NOMO-1 (cell line): ENCODE results near the gene TK2.
A peak's percentile ranks its signal among the peaks of the same experiment; 100 is the strongest.
"Not testable (repeated sequence)": the region's sequence is repeated elsewhere in the genome, so short reads cannot be mapped to it uniquely, and the experiment has no call there.

Experiments
- DNase-seq, 2 experiments: peaks; one replicate each; lab custom pipeline; 2025; ENCODE audit not compliant: unreplicated experiment in 2 of 2; lab: John Stamatoyannopoulos, UW

TK2 gene

GRCh38 chr16:66521252-66521713, 28.6 kb downstream of the TK2 start:
- DNase-seq, result no peak

DNA sequence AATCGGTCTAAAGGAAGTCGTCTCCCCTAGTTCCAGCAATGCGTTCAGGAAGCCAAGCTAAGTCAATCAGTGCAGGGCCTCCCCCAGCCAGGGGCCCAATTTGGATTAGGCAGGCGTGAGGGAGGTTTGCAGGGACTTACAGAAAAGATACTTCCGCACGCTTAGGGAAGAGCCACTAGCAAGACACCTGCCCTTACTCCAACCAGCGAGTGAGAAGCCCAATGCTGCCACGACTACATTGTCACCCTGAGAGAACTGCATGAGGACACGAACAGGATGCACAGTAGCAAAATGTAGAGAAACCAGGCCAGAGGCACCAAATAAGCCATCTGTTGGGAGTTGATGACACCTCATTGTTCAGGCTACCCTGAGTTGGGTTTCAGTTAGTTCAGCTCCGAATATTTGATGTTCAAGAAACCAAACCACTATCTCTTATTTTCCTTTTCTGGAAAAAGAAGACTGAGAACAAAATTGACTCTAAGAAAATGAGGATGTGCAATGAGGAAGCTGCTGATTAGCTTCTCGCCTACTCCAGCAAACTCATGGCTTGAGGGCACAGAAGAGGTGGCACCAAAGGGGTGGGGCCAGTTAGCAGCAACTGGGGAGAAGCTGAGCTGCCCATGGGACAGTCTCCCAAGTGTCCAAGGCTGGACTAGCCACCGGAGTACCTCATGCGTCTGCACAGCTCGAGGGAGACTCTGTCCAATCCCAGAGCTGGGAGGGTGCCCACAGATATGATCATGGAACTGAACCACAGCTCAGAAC, 29.3 kb downstream of the TK2 start:
- peak; percentile 43 to 74 for DNase-seq

DNA sequence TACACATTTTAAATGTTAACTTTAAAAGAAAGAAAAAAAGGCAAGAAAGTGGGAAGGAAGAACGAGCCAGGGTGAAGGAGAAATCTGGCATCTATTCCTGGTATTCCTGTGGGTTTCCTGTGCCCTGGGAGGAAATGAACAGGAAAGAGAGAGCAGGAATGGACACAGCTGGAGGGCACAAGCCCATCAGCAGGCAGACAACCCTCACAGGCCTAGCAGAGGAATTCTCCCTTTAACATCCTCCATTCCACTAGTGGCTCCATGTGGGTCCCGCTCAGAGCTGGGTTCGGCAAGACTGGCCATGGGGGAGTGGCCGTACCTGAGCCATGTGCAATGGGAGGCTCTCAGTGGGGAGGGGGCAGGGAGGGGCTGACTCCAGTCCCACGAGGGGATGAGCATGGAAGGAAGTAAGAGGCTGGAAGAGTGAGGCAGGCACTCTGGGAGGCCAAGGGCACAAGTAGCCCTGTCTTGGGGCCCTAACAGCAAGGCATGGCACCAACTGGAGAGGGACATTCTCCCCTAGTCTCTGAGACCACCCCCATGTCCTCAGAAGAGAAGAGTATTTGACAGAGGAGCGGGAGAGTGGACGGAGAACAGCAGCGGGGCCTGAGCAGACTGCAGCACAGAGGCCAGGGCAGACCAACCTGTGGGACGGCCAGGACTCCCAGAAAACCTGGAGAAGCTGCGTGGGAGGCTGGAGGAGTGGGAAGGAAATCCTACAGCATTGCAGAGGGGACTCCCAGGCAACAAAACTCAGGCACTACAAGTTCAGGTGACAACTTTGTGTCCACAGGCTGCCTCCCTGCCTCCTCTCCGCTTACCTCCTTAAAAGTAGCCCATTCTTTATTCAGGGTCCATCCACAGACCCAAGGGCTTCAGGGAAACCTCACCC, 30.2 kb downstream of the TK2 start:
- DNase-seq, result no peak

- DNase-seq, result no peak
Measured at GRCh38 chr16:66517586-66518263, 32.2 kb downstream of the TK2 start.

- peak; percentile 99 for DNase-seq
Measured at GRCh38 chr16:66516808-66517585, 32.9 kb downstream of the TK2 start.

GRCh38 chr16:66516509-66516807, 33.5 kb downstream of the TK2 start:
- DNase-seq, result peak in 1 of 2 experiments; percentile 54

DNA sequence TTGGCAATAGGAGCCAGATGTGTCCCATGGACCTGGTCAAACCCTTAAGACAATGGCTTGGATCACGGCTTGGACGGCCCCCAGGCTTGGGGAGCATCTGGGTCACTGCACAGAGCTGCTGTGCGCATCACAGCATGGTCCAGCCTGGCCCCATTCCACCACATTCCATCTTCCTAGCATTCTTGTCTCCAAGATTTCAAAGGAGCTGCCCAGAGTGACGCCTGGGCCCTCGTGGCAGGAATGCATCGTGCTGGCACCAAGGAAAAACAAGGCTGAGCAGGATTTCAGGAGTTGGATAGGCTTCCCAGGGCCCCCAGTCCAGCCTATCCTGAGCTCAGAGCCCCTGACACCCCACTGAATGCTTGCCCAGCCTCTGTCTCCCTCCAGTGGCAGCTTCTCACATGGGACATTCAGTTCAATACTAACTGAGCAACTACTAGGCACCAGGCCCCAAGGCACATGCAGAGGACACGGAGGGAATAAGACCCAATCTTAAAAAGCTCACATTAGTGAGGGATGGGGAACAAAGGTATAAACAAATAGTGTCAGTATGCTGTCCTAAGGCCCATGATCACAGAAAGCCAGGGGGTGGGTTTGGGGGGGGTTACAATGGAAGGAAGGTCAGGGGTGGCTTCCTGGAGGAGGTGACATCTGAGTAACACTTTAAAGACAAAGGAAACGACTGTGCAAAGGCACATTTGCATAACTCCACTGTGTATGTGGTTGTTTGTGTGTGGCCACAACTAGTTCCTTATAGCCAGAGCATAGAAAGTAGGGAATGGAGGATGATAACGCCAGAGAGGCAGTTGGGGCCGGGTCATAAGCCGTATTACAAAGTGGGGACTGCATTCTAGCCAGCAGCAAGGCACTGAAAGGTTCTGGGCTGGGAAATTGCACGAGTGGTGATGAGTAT, 34.1 kb downstream of the TK2 start:
- DNase-seq, result peak; percentile 31 to 40

GRCh38 chr16:66514980-66515595, 34.8 kb downstream of the TK2 start:
- not testable (repeated sequence) for DNase-seq

GRCh38 chr16:66514391-66514790, 35.5 kb downstream of the TK2 start:
- DNase-seq, result not testable (repeated sequence)

DNA sequence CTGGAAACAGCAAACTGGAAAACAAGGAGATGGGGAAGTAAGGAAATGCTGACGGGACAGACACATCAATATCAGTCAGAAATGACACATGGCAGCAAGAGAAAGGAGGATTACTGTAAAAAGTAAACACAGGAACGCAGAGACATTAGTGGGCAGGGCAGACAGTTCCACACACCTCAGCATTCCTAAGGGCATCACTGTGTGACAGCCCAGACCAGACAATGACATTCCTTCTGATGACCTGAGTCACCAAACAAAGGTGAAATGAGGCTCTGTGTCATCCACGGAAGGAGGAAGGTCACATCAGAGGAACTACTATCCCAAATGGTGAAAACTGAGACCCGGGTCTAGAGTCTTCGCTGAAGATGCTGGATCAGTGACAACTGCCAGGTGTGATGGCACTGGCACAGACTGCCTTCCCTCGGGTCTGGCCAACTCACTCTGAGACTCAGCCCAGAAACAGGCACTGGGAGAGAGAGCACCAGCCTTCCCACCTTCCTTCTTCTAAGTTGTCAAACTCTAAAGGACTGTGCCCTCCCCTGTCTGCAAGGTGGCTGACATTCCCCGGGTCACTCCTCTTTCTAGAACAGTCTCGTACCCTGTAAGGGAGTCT, 36.7 kb downstream of the TK2 start:
- DNase-seq, result no peak

- no peak for DNase-seq
Measured at GRCh38 chr16:66512272-66513110, 37.4 kb downstream of the TK2 start.

DNA sequence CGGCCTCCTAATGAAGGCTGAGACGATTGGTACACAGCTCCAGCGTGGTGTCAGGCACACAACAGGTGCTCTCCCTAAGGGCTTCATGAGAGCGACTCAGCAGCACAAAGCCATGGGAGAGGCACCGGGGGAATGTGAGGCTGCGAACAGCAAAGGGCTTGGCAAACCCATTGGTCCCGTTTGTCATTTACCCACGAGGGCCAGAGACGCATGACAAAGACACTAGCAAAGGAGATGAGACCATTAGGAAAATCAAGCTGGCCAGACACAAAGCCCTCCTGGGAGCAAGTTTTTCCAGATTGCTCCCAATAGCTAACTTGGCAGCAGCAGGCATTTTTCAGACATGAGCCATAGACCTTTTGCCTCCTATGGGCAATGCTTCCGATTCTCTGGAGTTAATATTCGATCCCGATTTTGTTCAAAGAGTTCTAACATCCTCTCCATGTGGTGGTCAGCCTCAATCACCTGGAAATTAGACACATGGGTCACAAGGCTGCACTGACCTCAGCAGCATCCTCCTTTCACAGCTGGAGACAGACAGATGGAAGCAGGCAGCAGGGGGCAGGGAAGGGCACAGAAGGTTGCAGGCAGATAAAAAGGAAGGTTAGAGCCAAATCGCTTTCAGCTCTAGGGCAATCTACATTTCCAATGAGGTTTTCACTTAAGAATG, 38.2 kb downstream of the TK2 start:
- DNase-seq, result no peak

- no peak for DNase-seq
Measured at GRCh38 chr16:66510711-66511601, 39.0 kb downstream of the TK2 start.

- DNase-seq, result no peak
Measured at GRCh38 chr16:66510298-66510697, 39.6 kb downstream of the TK2 start.

DNA sequence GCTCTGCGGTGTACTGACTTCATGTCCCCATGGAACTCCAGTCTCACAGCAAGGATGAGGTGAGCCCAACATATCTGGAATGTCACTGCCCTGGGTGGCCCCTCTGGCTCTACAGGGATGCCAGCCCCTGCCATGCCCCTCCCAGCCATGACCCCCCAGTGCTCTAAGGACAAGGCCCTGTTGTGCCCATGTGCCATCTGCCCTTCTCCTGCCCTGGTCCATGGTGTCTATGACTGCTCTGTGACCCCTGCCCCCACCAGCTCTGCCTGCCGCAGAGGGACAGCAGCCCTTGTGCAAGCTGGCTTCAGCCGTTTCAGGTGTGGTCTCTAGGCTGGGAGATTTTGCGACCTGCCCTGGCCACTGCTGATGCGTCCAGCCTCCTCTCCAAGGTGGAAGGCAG, 40.3 kb downstream of the TK2 start:
- no peak for DNase-seq

GRCh38 chr16:66508914-66509496, 40.9 kb downstream of the TK2 start:
- no peak for DNase-seq
